ENCODE measurements around the gene PSME3. TPM values are rescaled to one million over a fixed set of nuclear protein-coding genes. Genes with fewer than 3 reads are reported as not detected.

Gene PSME3
- total and polyA plus RNA-seq, 11 donors: 47.4 to 157 (median 67.7) TPM

Small RNAs within 50 kb of the gene (microRNA-seq; reads per million reads assigned to microRNA genes)
- 0 reads per million in 4 donors for gene MIR6781

Other genes with a start within 250 kb of the PSME3 start
- 10 to 100 TPM; 21.3 to 39.0 (median 28.3) TPM for gene RETREG3, start 224.0 kb upstream of the PSME3 start, total RNA-seq
- gene RETREG3, start 224.0 kb upstream of the PSME3 start, polyA plus RNA-seq: 10 to 100 TPM; 12.2 to 16.8 TPM
- gene TUBG1, start 223.7 kb upstream of the PSME3 start, total RNA-seq: 10 to 100 TPM; 31.5 to 80.1 (median 49.3) TPM
- gene TUBG1, start 223.7 kb upstream of the PSME3 start, polyA plus RNA-seq: 100 to 1,000 TPM in 1 of 2 donors, 10 to 100 TPM in 1; 46.4 to 112 TPM
- 10 to 100 TPM; 11.0 to 28.2 (median 16.7) TPM for gene TUBG2, start 174.1 kb upstream of the PSME3 start, total RNA-seq
- gene TUBG2, start 174.1 kb upstream of the PSME3 start, polyA plus RNA-seq: 10 to 100 TPM in 1 of 2 donors, 1 to 10 TPM in 1; 8.6 to 15.3 TPM
- 10 to 100 TPM; 17.8 to 25.9 (median 23.6) TPM for gene PLEKHH3, start 156.4 kb upstream of the PSME3 start, total RNA-seq
- gene PLEKHH3, start 156.4 kb upstream of the PSME3 start, polyA plus RNA-seq: 10 to 100 TPM; 19.5 to 19.9 TPM
- gene CCR10, start 151.6 kb upstream of the PSME3 start, total RNA-seq: 1 to 10 TPM; 1.2 to 3.1 (median 2.1) TPM
- gene CCR10, start 151.6 kb upstream of the PSME3 start, polyA plus RNA-seq: 1 to 10 TPM; 1.1 to 2.1 TPM
- 10 to 100 TPM in 1 of 9 donors, 1 to 10 TPM in 8; 1.3 to 17.9 (median 3.1) TPM for gene CNTNAP1, start 150.9 kb upstream of the PSME3 start, total RNA-seq
- 1 to 10 TPM; 2.2 to 4.3 TPM for gene CNTNAP1, start 150.9 kb upstream of the PSME3 start, polyA plus RNA-seq
- gene EZH1, start 88.4 kb upstream of the PSME3 start, total RNA-seq: 10 to 100 TPM; 29.7 to 50.2 (median 41.5) TPM
- 10 to 100 TPM; 18.8 to 23.8 TPM for gene EZH1, start 88.4 kb upstream of the PSME3 start, polyA plus RNA-seq
- gene RAMP2, start 72.2 kb upstream of the PSME3 start, total RNA-seq: 10 to 100 TPM; 31.2 to 58.3 (median 39.7) TPM
- 10 to 100 TPM; 33.1 to 82.0 TPM for gene RAMP2, start 72.2 kb upstream of the PSME3 start, polyA plus RNA-seq
- 10 to 100 TPM; 32.7 to 50.4 (median 37.9) TPM for gene VPS25, start 59.9 kb upstream of the PSME3 start, total RNA-seq
- 10 to 100 TPM; 33.1 to 88.4 TPM for gene VPS25, start 59.9 kb upstream of the PSME3 start, polyA plus RNA-seq
- 1 to 10 TPM in 1 of 9 donors, not detected in 8; 1.2 TPM for gene WNK4, start 52.8 kb upstream of the PSME3 start, total RNA-seq
- not detected for gene WNK4, start 52.8 kb upstream of the PSME3 start, polyA plus RNA-seq
- gene COA3, start 34.7 kb upstream of the PSME3 start, total RNA-seq: 10 to 100 TPM; 56.2 to 97.1 (median 71.8) TPM
- gene COA3, start 34.7 kb upstream of the PSME3 start, polyA plus RNA-seq: 100 to 1,000 TPM; 110 to 136 TPM
- gene CNTD1, start 34.5 kb upstream of the PSME3 start, total RNA-seq: not detected
- under 1 TPM; 0.10 to 0.38 TPM for gene CNTD1, start 34.5 kb upstream of the PSME3 start, polyA plus RNA-seq
- 10 to 100 TPM; 70.8 to 94.9 (median 79.8) TPM for gene BECN1, start 9.1 kb upstream of the PSME3 start, total RNA-seq
- 10 to 100 TPM; 29.9 to 91.9 TPM for gene BECN1, start 9.1 kb upstream of the PSME3 start, polyA plus RNA-seq
- under 1 TPM; 0.21 to 0.88 (median 0.44) TPM for gene AOC2, start 11.2 kb downstream of the PSME3 start, total RNA-seq
- under 1 TPM; 0.23 to 0.50 TPM for gene AOC2, start 11.2 kb downstream of the PSME3 start, polyA plus RNA-seq
- gene AOC3, start 17.8 kb downstream of the PSME3 start, total RNA-seq: 10 to 100 TPM in 4 of 9 donors, 1 to 10 TPM in 5; 3.9 to 55.4 (median 9.2) TPM
- gene AOC3, start 17.8 kb downstream of the PSME3 start, polyA plus RNA-seq: 10 to 100 TPM; 10.2 to 11.8 TPM
- gene G6PC1, start 67.4 kb downstream of the PSME3 start, total RNA-seq: not detected
- gene G6PC1, start 67.4 kb downstream of the PSME3 start, polyA plus RNA-seq: not detected
- 10 to 100 TPM; 19.5 to 33.3 (median 26.2) TPM for gene AARSD1, start 131.1 kb downstream of the PSME3 start, total RNA-seq
- gene AARSD1, start 131.1 kb downstream of the PSME3 start, polyA plus RNA-seq: 10 to 100 TPM; 45.5 to 66.3 TPM
- gene PTGES3L, start 146.7 kb downstream of the PSME3 start, total RNA-seq: 10 to 100 TPM; 24.6 to 48.4 (median 41.2) TPM
- 10 to 100 TPM; 41.5 to 58.0 TPM for gene PTGES3L, start 146.7 kb downstream of the PSME3 start, polyA plus RNA-seq
- gene RUNDC1, start 147.2 kb downstream of the PSME3 start, total RNA-seq: 10 to 100 TPM in 8 of 9 donors, 1 to 10 TPM in 1; 9.8 to 15.9 (median 11.4) TPM
- gene RUNDC1, start 147.2 kb downstream of the PSME3 start, polyA plus RNA-seq: 10 to 100 TPM in 1 of 2 donors, 1 to 10 TPM in 1; 5.5 to 14.4 TPM
- 100 to 1,000 TPM; 477 to 796 (median 664) TPM for gene RPL27, start 165.0 kb downstream of the PSME3 start, total RNA-seq
- 1,000 to 10,000 TPM; 1,976 to 2,590 TPM for gene RPL27, start 165.0 kb downstream of the PSME3 start, polyA plus RNA-seq
- 10 to 100 TPM in 8 of 9 donors, 1 to 10 TPM in 1; 8.4 to 66.7 (median 11.9) TPM for gene IFI35, start 173.4 kb downstream of the PSME3 start, total RNA-seq
- 10 to 100 TPM in 1 of 2 donors, 1 to 10 TPM in 1; 9.2 to 12.5 TPM for gene IFI35, start 173.4 kb downstream of the PSME3 start, polyA plus RNA-seq
- gene VAT1, start 189.0 kb downstream of the PSME3 start, total RNA-seq: 100 to 1,000 TPM in 5 of 9 donors, 10 to 100 TPM in 4; 69.7 to 138 (median 108) TPM
- gene VAT1, start 189.0 kb downstream of the PSME3 start, polyA plus RNA-seq: 10 to 100 TPM; 64.5 to 91.2 TPM
- gene RND2, start 191.8 kb downstream of the PSME3 start, total RNA-seq: 1 to 10 TPM in 2 of 9 donors, under 1 TPM in 7; 0.29 to 1.6 (median 0.56) TPM
- under 1 TPM; 0.10 to 0.95 TPM for gene RND2, start 191.8 kb downstream of the PSME3 start, polyA plus RNA-seq

All from heart left ventricle (tissue), 11 donors.